ENCODE measurements around the gene CSMD2. TPM values are rescaled to one million over a fixed set of nuclear protein-coding genes. Genes with fewer than 3 reads are reported as not detected.

Gene CSMD2
- total RNA-seq, 2 experiments from 2014 or later: not detected

DNA sequence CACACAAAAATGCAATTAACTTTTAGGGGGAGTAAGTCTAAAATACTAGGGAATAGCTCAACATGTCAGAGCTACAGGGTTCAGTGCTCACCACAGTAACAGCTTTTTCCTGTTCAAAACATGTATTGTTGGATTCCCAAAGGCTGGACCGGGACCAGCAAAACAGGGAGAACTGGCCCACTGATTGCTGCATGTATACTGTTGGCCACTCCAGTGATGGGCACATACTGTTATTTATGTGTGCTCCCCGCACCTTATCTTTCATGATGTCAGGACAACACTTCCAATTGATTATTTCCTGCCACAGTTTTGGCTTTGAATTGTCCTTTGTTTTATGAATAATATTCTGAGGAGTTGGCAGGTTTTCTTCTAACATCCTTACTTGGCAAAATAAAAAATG lies 250.5 kb downstream of the CSMD2 start:
- CTCF ChIA-PET (ENCODE audit: unreplicated experiment): no interaction called here
- intact Hi-C loops (cut with micrococcal nuclease; ENCODE audit: unreplicated experiment): no loop called here
- Histone ChIP-seq H3K9me3 (ENCODE audit: low read length) (no peaks in the 10 kb centered on the region), H3K4me2 (ENCODE audit: low read length) (no peak overlapping the region), H4K20me1 (ENCODE audit: insufficient read depth, low read length) (no peaks in the 10 kb centered on the region), H3K27ac (ENCODE audit: low read depth, low read length, poor library complexity, severe bottlenecking) (no peak overlapping the region), H3K79me2 (ENCODE audit: insufficient read depth, low read depth, low read length) (no peaks in the 10 kb centered on the region), H3K4me1 (ENCODE audit: insufficient read depth, low read length, poor library complexity, severe bottlenecking) (no peaks in the 10 kb centered on the region), H3K9me2 (ENCODE audit: insufficient read depth, low read length) (no peaks in the 10 kb centered on the region), H3K4me3 (ENCODE audit: low read depth, low read length, poor library complexity, severe bottlenecking) (no peak overlapping the region), H3K36me3 (ENCODE audit: insufficient read depth, low read length) (no peaks in the 10 kb centered on the region), H2AFZ (ENCODE audit: low read length) (no peak overlapping the region)
- no TSS peak for BruUV-seq (replicated peaks)
- TF ChIP-seq EZH2phosphoT487 (IDR thresholded peaks at IDR 0.05; ENCODE audit: borderline replicate concordance, low read depth, low read length): no peak
- TF ChIP-seq, protein P1, sequence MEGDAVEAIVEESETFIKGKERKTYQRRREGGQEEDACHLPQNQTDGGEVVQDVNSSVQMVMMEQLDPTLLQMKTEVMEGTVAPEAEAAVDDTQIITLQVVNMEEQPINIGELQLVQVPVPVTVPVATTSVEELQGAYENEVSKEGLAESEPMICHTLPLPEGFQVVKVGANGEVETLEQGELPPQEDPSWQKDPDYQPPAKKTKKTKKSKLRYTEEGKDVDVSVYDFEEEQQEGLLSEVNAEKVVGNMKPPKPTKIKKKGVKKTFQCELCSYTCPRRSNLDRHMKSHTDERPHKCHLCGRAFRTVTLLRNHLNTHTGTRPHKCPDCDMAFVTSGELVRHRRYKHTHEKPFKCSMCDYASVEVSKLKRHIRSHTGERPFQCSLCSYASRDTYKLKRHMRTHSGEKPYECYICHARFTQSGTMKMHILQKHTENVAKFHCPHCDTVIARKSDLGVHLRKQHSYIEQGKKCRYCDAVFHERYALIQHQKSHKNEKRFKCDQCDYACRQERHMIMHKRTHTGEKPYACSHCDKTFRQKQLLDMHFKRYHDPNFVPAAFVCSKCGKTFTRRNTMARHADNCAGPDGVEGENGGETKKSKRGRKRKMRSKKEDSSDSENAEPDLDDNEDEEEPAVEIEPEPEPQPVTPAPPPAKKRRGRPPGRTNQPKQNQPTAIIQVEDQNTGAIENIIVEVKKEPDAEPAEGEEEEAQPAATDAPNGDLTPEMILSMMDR (conservative IDR thresholded peaks at IDR 0.05; ENCODE audit: low read length): no peak
- POLR2A ChIA-PET: no interaction called here
- DNase-seq (ENCODE audit: low spot score): no peak

- BruUV-seq (replicated peaks): no TSS peak
- no peak overlapping the region for H2AFZ ChIP-seq (ENCODE audit: low read length)
- intact Hi-C loops (cut with micrococcal nuclease; ENCODE audit: unreplicated experiment): no loop called here
- no peaks in the 10 kb centered on the region for H3K9me3 ChIP-seq (ENCODE audit: low read length)
- no peaks in the 10 kb centered on the region for H3K79me2 ChIP-seq (ENCODE audit: insufficient read depth, low read depth, low read length)
- H3K36me3 ChIP-seq (ENCODE audit: insufficient read depth, low read length): no peaks in the 10 kb centered on the region
- H3K4me2 ChIP-seq (ENCODE audit: low read length): no peak overlapping the region
- H3K4me1 ChIP-seq (ENCODE audit: insufficient read depth, low read length, poor library complexity, severe bottlenecking): peaks cover 5% of the 10 kb centered on the region
- no peak overlapping the region for H3K27ac ChIP-seq (ENCODE audit: low read depth, low read length, poor library complexity, severe bottlenecking)
- H3K4me3 ChIP-seq (ENCODE audit: low read depth, low read length, poor library complexity, severe bottlenecking): no peak overlapping the region
- no peaks in the 10 kb centered on the region for H3K9me2 ChIP-seq (ENCODE audit: insufficient read depth, low read length)
- ChIA-PET POLR2A (no interaction called here), CTCF (ENCODE audit: unreplicated experiment) (no interaction called here)
- TF ChIP-seq, protein P1 (conservative IDR thresholded peaks at IDR 0.05; ENCODE audit: low read length): no peak
- TF ChIP-seq EZH2phosphoT487 (IDR thresholded peaks at IDR 0.05; ENCODE audit: borderline replicate concordance, low read depth, low read length): no peak
- DNase-seq (ENCODE audit: low spot score): no peak
- no peaks in the 10 kb centered on the region for H4K20me1 ChIP-seq (ENCODE audit: insufficient read depth, low read length)
Observed at GRCh38 chr1:33908324-33908956, 256.6 kb downstream of the CSMD2 start.

- Histone ChIP-seq H3K36me3 (ENCODE audit: insufficient read depth, low read length) (no peaks in the 10 kb centered on the region), H3K9me3 (ENCODE audit: low read length) (no peaks in the 10 kb centered on the region), H3K4me1 (ENCODE audit: insufficient read depth, low read length, poor library complexity, severe bottlenecking) (peaks cover 22% of the 10 kb centered on the region), H3K9me2 (ENCODE audit: insufficient read depth, low read length) (no peaks in the 10 kb centered on the region), H3K4me2 (ENCODE audit: low read length) (no peak overlapping the region), H3K4me3 (ENCODE audit: low read depth, low read length, poor library complexity, severe bottlenecking) (no peak overlapping the region), H3K27ac (ENCODE audit: low read depth, low read length, poor library complexity, severe bottlenecking) (no peak overlapping the region), H4K20me1 (ENCODE audit: insufficient read depth, low read length) (no peaks in the 10 kb centered on the region), H2AFZ (ENCODE audit: low read length) (no peak overlapping the region), H3K79me2 (ENCODE audit: insufficient read depth, low read depth, low read length) (no peaks in the 10 kb centered on the region)
- TF ChIP-seq, protein P1 (conservative IDR thresholded peaks at IDR 0.05; ENCODE audit: low read length): no peak
- no peak for TF ChIP-seq EZH2phosphoT487 (IDR thresholded peaks at IDR 0.05; ENCODE audit: borderline replicate concordance, low read depth, low read length)
- no peak for DNase-seq (ENCODE audit: low spot score)
- ChIA-PET CTCF (ENCODE audit: unreplicated experiment) (no interaction called here), POLR2A (no interaction called here)
- no TSS peak for BruUV-seq (replicated peaks)
- intact Hi-C loops (cut with micrococcal nuclease; ENCODE audit: unreplicated experiment): no loop called here
Observed at GRCh38 chr1:33906156-33906555, 258.9 kb downstream of the CSMD2 start.
